ENCODE measurements around the gene RB1. TPM values are rescaled to one million over a fixed set of nuclear protein-coding genes. Genes with fewer than 3 reads are reported as not detected.

Gene RB1
- total RNA-seq, 1 experiment from 2014 or later = 57.1 TPM

DNA sequence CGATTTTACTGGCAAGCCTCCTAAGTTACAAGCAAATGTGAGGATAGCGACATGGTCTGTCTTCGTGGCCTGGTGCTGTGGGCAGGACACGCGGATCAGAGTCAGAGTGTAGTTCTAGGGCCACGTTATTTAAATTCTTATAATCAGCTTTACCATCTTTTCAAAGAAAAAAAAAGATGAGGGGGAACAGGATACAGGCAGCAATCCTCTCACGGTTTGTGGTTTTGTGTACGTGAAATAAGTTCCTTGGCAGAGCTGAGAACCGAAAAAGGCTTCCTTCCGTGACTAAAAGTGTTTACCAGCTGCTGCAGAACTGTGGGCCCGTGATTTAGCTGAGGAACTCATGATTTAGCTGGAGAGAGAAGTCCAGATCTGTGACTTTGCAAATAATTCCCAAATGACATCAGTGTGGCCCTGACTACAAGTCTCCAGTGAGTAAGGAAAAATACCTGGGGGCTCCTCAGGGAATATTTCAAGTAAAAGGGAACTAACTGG is 202.1 kb downstream of the RB1 start:
- no peak overlapping the region for H3K27ac ChIP-seq (ENCODE audit: low read depth, low read length, poor library complexity, severe bottlenecking)
- no peak for DNase-seq (ENCODE audit: low spot score)
- ChIA-PET CTCF (no interaction called here), POLR2A (ENCODE audit: low non-redundant PET) (no interaction called here)
- H3K4me1 ChIP-seq (ENCODE audit: insufficient read depth, low read length, poor library complexity, severe bottlenecking) = peaks cover under 1% of the 10 kb centered on the region
- no peaks in the 10 kb centered on the region for H3K36me3 ChIP-seq (ENCODE audit: insufficient read depth, low read length, poor library complexity, severe bottlenecking)
- no peak for TF ChIP-seq EZH2 (IDR thresholded peaks at IDR 0.05; ENCODE audit: borderline replicate concordance, low read depth, low read length, poor library complexity, severe bottlenecking)
- TF ChIP-seq, protein P1, sequence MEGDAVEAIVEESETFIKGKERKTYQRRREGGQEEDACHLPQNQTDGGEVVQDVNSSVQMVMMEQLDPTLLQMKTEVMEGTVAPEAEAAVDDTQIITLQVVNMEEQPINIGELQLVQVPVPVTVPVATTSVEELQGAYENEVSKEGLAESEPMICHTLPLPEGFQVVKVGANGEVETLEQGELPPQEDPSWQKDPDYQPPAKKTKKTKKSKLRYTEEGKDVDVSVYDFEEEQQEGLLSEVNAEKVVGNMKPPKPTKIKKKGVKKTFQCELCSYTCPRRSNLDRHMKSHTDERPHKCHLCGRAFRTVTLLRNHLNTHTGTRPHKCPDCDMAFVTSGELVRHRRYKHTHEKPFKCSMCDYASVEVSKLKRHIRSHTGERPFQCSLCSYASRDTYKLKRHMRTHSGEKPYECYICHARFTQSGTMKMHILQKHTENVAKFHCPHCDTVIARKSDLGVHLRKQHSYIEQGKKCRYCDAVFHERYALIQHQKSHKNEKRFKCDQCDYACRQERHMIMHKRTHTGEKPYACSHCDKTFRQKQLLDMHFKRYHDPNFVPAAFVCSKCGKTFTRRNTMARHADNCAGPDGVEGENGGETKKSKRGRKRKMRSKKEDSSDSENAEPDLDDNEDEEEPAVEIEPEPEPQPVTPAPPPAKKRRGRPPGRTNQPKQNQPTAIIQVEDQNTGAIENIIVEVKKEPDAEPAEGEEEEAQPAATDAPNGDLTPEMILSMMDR (conservative IDR thresholded peaks at IDR 0.05; ENCODE audit: low read depth, low read length) = no peak
- BruUV-seq (replicated peaks) = no TSS peak
- H3K27me3 ChIP-seq (replicated peaks; ENCODE audit: insufficient read depth, low read depth, low read length, poor library complexity) = no peaks in the 10 kb centered on the region
- intact Hi-C loops (cut with micrococcal nuclease; ENCODE audit: unreplicated experiment) = no loop called here
- no peak overlapping the region for H3K4me3 ChIP-seq (ENCODE audit: low read depth, low read length, poor library complexity, severe bottlenecking)
- H3K9me3 ChIP-seq (ENCODE audit: low read depth, low read length, poor library complexity, severe bottlenecking) = no peaks in the 10 kb centered on the region

DNA sequence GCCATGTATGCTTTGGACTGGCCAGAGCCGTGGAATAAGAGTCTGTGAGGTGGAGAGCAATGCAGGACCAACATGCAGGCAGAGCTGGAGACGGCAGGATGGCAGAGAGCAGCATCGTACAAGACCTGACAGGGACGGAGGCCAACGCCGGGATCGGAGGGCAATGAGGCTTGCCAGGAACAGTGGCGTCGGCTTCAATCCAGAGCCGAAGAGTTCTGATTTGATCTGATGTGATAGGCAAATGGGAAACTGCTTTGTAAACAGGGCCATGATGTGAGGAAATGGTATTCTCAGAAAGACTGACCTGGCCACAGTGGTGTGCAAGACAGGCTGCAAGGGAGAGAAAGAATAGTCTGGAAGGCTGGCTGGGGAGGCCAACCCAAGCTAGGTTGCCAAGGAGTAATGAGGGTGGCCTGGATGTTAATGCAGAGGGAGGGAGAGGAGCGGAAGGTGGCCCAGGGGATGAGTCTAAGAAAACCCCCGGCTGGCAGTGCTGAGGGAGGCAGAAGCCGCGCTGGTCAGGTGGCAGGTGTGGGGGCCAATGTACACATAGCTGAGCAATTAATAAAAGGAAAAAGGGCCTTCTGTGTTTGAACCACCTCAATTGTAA is 202.6 kb downstream of the RB1 start:
- no TSS peak for BruUV-seq (replicated peaks)
- DNase-seq (ENCODE audit: low spot score) = no peak
- H3K27me3 ChIP-seq (replicated peaks; ENCODE audit: insufficient read depth, low read depth, low read length, poor library complexity) = no peaks in the 10 kb centered on the region
- H3K36me3 ChIP-seq (ENCODE audit: insufficient read depth, low read length, poor library complexity, severe bottlenecking) = no peaks in the 10 kb centered on the region
- no peak overlapping the region for H3K27ac ChIP-seq (ENCODE audit: low read depth, low read length, poor library complexity, severe bottlenecking)
- H3K9me3 ChIP-seq (ENCODE audit: low read depth, low read length, poor library complexity, severe bottlenecking) = no peaks in the 10 kb centered on the region
- no peaks in the 10 kb centered on the region for H3K4me1 ChIP-seq (ENCODE audit: insufficient read depth, low read length, poor library complexity, severe bottlenecking)
- TF ChIP-seq, protein P1 (conservative IDR thresholded peaks at IDR 0.05; ENCODE audit: low read depth, low read length) = no peak
- TF ChIP-seq EZH2 (IDR thresholded peaks at IDR 0.05; ENCODE audit: borderline replicate concordance, low read depth, low read length, poor library complexity, severe bottlenecking) = no peak
- H3K4me3 ChIP-seq (ENCODE audit: low read depth, low read length, poor library complexity, severe bottlenecking) = no peak overlapping the region
- intact Hi-C loops (cut with micrococcal nuclease; ENCODE audit: unreplicated experiment) = no loop called here
- ChIA-PET POLR2A (ENCODE audit: low non-redundant PET) (no interaction called here), CTCF (no interaction called here)

GRCh38 chr13:48507021-48507420 is 203.5 kb downstream of the RB1 start:
- intact Hi-C loops (cut with micrococcal nuclease; ENCODE audit: unreplicated experiment) = no loop called here
- H3K9me3 ChIP-seq (ENCODE audit: low read depth, low read length, poor library complexity, severe bottlenecking) = no peaks in the 10 kb centered on the region
- no peaks in the 10 kb centered on the region for H3K27me3 ChIP-seq (replicated peaks; ENCODE audit: insufficient read depth, low read depth, low read length, poor library complexity)
- CTCF ChIA-PET = no interaction called here
- BruUV-seq (replicated peaks) = no TSS peak
- no peak overlapping the region for H3K27ac ChIP-seq (ENCODE audit: low read depth, low read length, poor library complexity, severe bottlenecking)
- no peak for TF ChIP-seq EZH2 (IDR thresholded peaks at IDR 0.05; ENCODE audit: borderline replicate concordance, low read depth, low read length, poor library complexity, severe bottlenecking)
- TF ChIP-seq, protein P1 (conservative IDR thresholded peaks at IDR 0.05; ENCODE audit: low read depth, low read length) = no peak
- H3K36me3 ChIP-seq (ENCODE audit: insufficient read depth, low read length, poor library complexity, severe bottlenecking) = no peaks in the 10 kb centered on the region
- no peaks in the 10 kb centered on the region for H3K4me1 ChIP-seq (ENCODE audit: insufficient read depth, low read length, poor library complexity, severe bottlenecking)
- DNase-seq (ENCODE audit: low spot score) = no peak
- POLR2A ChIA-PET (ENCODE audit: low non-redundant PET) = no interaction called here
- no peak overlapping the region for H3K4me3 ChIP-seq (ENCODE audit: low read depth, low read length, poor library complexity, severe bottlenecking)

All from A673 (cell line).